DOHH2 (cell line): ENCODE data around the gene TAF4.

Experiments
- H3F3A ChIP-seq: fragments of 200-600 bp; sonication (generic), shearing (Covaris generic); 2 replicates; pipeline ENCODE4 v1.6.0; 2016; ENCODE audit warnings: antibody characterized with exemption, mild to moderate bottlenecking; ENCODE audit not compliant: control insufficient read depth, insufficient read depth
- H3K27ac ChIP-seq: fragments of 200-600 bp; sonication (generic); 2 replicates; pipeline ENCODE4 v1.5.1; 2014; ENCODE audit warnings: low read depth, mild to moderate bottlenecking, low read length, moderate library complexity
- H3K27me3 ChIP-seq: fragments of 200-600 bp; sonication (generic); 2 replicates; pipeline ENCODE4 v1.6.1; 2014; ENCODE audit warnings: mild to moderate bottlenecking, low read length, mixed read lengths; ENCODE audit not compliant: control insufficient read depth
- H3K36me3 ChIP-seq: fragments of 200-600 bp; sonication (generic); 2 replicates; pipeline ENCODE4 v1.6.1; 2014; ENCODE audit warnings: mild to moderate bottlenecking, low read length, moderate library complexity, mixed read lengths; ENCODE audit not compliant: control insufficient read depth
- H3K4me1 ChIP-seq: fragments of 200-600 bp; sonication (generic); 2 replicates; pipeline ENCODE4 v1.6.1; 2014; ENCODE audit warnings: mild to moderate bottlenecking, low read length, mixed read lengths; ENCODE audit not compliant: control insufficient read depth
- H3K4me2 ChIP-seq: fragments of 200-600 bp; sonication (generic); 2 replicates; pipeline ENCODE4 v1.6.0; 2014; ENCODE audit warnings: mild to moderate bottlenecking, low read length, moderate library complexity
- H3K4me3 ChIP-seq: fragments of 200-600 bp; sonication (generic); 2 replicates; pipeline ENCODE4 v1.5.1; 2014; ENCODE audit warnings: mild to moderate bottlenecking, low read length, mixed read lengths
- H3K79me2 ChIP-seq: fragments of 200-600 bp; sonication (generic); 2 replicates; pipeline ENCODE4 v1.6.1; 2014; ENCODE audit warnings: mild to moderate bottlenecking, low read length, mixed read lengths; ENCODE audit not compliant: control insufficient read depth
- H3K9me2 ChIP-seq: fragments of 200-600 bp; sonication (generic); replicated peaks from 2 replicates; pipeline ENCODE4 v1.6.1; 2014; ENCODE audit warnings: mild to moderate bottlenecking, low read length, mixed read lengths; ENCODE audit not compliant: control insufficient read depth
- H3K9me3 ChIP-seq: fragments of 200-600 bp; sonication (generic); 2 replicates; pipeline ENCODE4 v1.6.1; 2014; ENCODE audit warnings: antibody characterized with exemption, low read length, mixed read lengths; ENCODE audit not compliant: control insufficient read depth, insufficient read depth
- H4K20me1 ChIP-seq: fragments of 200-600 bp; sonication (generic); 2 replicates; pipeline ENCODE4 v1.6.0; 2014; ENCODE audit warnings: low read depth, mild to moderate bottlenecking, antibody characterized with exemption, low read length, moderate library complexity; ENCODE audit not compliant: control insufficient read depth, insufficient read depth
- EZH2phosphoT487 ChIP-seq: fragments of 200-600 bp; sonication (generic); IDR thresholded peaks from 2 replicates; pipeline ENCODE4 v1.6.1; 2017; ENCODE audit warnings: borderline replicate concordance, mild to moderate bottlenecking, antibody characterized with exemption, low read length, moderate library complexity, mixed read lengths
- TF ChIP-seq, protein P1 (sequence below): fragments of 200-600 bp; sonication (generic); IDR thresholded peaks from one replicate; pipeline ENCODE4 v1.5.1; 2014; ENCODE audit warnings: antibody characterized with exemption, mild to moderate bottlenecking, low read depth, low read length; ENCODE audit not compliant: poor library complexity, severe bottlenecking

TAF4 gene

DNA sequence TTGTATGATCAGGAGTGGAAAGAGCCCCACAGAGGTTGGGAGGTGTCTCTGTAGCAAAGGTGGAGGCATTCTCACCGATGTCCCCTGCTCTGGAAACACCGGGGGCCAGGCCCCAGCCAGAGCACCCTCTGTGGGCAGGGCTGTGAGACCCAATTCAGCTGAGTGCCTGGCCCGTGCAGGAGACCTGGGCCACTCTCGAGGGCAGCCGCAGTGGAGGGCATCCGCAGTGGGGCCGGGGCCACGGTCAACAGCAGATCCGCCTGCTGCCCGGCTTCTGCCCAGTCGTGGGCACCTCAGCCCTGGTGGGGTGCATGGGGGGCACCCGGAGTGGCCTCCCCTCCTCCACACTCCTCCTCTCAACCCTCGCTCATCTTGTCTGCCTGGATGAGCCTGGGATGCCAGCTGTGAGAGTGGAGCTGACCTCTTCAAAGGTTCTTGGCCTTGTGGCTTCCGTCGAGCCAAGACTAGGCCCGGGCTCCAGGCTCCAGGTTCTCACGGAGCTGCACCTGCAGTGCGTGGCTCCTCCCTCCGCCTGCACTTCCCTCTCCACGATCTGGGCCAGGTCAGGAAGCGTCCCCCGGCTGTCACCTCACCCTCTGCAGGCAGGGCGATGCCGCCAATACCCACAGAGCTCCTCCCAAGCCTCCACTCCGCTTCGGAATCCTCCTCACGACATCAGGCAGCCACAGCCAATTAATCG lies 134.8 kb downstream of the TAF4 start:
- Histone ChIP-seq H3K9me2 (no peaks in the 10 kb centered on the region), H3K36me3 (no peaks in the 10 kb centered on the region), H3F3A (no peaks in the 10 kb centered on the region), H3K27ac (no peak overlapping the region), H3K27me3 (no peaks in the 10 kb centered on the region), H3K4me2 (no peak overlapping the region), H4K20me1 (no peaks in the 10 kb centered on the region), H3K9me3 (no peaks in the 10 kb centered on the region), H3K79me2 (no peaks in the 10 kb centered on the region), H3K4me1 (no peaks in the 10 kb centered on the region), H3K4me3 (no peak overlapping the region)
- no peak for TF ChIP-seq EZH2phosphoT487
- TF ChIP-seq, protein P1, sequence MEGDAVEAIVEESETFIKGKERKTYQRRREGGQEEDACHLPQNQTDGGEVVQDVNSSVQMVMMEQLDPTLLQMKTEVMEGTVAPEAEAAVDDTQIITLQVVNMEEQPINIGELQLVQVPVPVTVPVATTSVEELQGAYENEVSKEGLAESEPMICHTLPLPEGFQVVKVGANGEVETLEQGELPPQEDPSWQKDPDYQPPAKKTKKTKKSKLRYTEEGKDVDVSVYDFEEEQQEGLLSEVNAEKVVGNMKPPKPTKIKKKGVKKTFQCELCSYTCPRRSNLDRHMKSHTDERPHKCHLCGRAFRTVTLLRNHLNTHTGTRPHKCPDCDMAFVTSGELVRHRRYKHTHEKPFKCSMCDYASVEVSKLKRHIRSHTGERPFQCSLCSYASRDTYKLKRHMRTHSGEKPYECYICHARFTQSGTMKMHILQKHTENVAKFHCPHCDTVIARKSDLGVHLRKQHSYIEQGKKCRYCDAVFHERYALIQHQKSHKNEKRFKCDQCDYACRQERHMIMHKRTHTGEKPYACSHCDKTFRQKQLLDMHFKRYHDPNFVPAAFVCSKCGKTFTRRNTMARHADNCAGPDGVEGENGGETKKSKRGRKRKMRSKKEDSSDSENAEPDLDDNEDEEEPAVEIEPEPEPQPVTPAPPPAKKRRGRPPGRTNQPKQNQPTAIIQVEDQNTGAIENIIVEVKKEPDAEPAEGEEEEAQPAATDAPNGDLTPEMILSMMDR = no peak

DNA sequence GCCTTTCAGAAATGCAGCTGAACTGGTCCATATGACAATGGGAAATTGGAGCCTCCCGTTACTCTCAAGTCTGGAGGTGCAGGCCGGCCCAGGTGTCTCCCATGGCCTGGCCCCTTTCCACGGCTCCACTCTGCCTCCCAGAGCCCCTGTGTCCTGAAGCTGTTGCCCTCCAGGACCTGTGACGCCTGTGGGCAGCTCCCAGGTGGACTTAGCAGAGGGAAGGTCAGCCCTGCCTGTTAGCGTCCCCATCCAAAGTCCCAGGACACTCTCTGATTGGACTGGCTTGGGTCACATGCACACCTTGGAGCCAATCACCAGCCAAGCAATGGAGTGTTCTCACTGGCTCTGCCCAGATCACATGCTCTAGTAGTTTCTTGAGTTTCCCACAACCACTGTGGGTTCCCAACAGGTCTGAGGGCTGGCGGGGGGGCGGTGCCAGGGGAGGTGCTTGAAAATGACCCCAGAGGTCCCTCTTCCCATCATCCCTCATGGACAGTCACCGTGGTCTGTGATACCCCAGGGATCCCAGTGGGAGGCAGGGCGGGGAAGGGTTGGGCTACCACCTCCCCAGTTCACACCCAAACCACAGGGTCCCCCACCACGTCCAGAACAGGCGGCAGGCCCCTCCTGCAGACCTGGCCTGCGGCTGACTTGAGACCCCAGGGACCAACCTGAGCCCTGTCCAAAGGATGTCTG lies 135.6 kb downstream of the TAF4 start:
- Histone ChIP-seq H3K4me3 (no peak overlapping the region), H4K20me1 (no peaks in the 10 kb centered on the region), H3K4me2 (no peak overlapping the region), H3K9me2 (no peaks in the 10 kb centered on the region), H3K9me3 (no peaks in the 10 kb centered on the region), H3K27ac (no peak overlapping the region), H3K4me1 (no peaks in the 10 kb centered on the region), H3K36me3 (no peaks in the 10 kb centered on the region), H3K27me3 (no peaks in the 10 kb centered on the region), H3K79me2 (no peaks in the 10 kb centered on the region), H3F3A (no peaks in the 10 kb centered on the region)
- TF ChIP-seq, protein P1 = no peak
- TF ChIP-seq EZH2phosphoT487 = no peak

DNA sequence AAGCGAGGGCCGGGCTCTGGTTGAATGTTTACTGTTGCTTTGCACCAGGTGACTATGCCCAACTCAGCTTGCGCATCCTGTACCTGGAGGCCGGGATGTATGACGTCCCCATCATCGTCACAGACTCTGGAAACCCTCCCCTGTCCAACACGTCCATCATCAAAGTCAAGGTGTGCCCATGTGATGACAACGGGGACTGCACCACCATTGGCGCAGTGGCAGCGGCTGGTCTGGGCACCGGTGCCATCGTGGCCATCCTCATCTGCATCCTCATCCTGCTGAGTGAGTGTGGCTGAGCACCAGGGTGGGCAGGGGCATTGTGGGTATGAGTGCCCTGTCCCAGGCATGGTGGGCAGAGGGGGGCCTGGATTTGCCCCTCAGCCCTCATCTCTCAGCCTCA lies 136.1 kb downstream of the TAF4 start:
- Histone ChIP-seq H3K79me2 (no peaks in the 10 kb centered on the region), H3K9me3 (no peaks in the 10 kb centered on the region), H4K20me1 (no peaks in the 10 kb centered on the region), H3K27me3 (no peaks in the 10 kb centered on the region), H3K9me2 (no peaks in the 10 kb centered on the region), H3K4me2 (no peak overlapping the region), H3K4me3 (no peak overlapping the region), H3K27ac (no peak overlapping the region), H3F3A (no peaks in the 10 kb centered on the region), H3K36me3 (no peaks in the 10 kb centered on the region), H3K4me1 (no peaks in the 10 kb centered on the region)
- TF ChIP-seq EZH2phosphoT487 = no peak
- TF ChIP-seq, protein P1 = no peak
